ENCODE results near the gene GSX2.
"Not testable (repeated sequence)": the region's sequence is repeated elsewhere in the genome, so short reads cannot be mapped to it uniquely, and the experiment has no call there.

GSX2 gene

GRCh38 chr4:54107951-54108748 lies 8.2 kb downstream of the GSX2 start:
- no peak for DNase-seq

GRCh38 chr4:54109241-54110018 lies 9.5 kb downstream of the GSX2 start:
- DNase-seq: no peak

- no peak for DNase-seq
These were observed 10.1 kb downstream of the GSX2 start for GRCh38 chr4:54110019-54110416.

DNA sequence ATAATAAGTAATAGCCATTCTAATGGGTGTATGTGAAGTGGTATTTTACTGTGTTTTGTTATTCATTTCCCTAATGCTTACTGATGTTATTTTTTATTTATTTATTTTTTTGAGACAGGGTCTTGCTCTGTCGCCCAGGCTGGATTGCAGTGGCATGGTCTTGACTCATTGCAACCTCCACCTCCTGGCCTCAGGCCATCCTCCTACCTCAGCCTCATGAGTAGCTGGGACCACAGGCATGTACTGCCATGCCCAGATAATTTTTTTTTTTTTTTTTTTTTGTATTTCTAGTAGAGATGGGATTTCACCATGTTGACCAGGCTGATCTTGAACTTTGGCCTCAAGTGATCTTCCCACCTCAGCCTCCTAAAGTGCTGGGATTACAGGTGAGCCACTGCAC lies 13.2 kb downstream of the GSX2 start:
- DNase-seq: not testable (repeated sequence)

DNA sequence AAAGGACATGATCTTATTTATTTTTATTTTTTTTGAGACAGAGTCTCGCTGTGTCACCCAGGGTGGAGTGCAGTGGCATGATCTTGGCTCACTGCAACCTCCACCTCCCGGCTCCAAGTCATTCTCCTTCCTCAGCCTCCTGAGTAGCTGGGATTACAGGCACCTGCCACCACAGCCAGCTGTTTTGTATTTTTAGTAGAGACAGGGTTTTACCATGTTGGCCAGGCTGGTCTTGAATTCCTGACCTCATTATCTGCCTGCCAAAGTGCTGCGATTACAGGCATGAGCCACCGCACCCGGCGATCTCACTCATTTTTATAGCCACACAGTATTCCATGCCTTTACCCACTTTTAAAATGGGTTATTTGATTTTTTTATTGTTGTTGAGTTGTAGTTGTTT lies 16.3 kb downstream of the GSX2 start:
- not testable (repeated sequence) for DNase-seq

GRCh38 chr4:54118850-54119589 lies 19.1 kb downstream of the GSX2 start:
- no peak for DNase-seq

GRCh38 chr4:54120518-54120917 lies 20.6 kb downstream of the GSX2 start:
- DNase-seq: no peak

DNA sequence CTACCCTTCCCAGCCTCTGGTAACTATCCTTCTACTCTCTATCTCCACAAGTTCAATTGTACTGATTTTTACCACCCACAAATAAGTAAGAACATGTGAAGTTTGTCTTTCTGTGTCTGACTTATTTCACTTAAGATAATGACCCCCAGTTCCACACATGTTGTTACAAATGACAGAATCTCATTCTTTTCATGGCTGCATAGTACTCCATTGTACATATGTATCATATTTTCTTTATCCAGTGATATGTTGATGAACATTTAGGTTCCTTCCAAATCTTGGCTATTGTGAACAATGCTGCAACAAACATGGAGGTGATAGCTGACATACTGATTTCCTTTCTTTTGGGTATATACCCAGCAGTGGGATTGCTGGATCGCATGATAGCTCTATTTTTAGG lies 27.7 kb downstream of the GSX2 start:
- no peak for DNase-seq

GRCh38 chr4:54128694-54129093 lies 28.7 kb downstream of the GSX2 start:
- not testable (repeated sequence) for DNase-seq

GRCh38 chr4:54139332-54139731 lies 39.4 kb downstream of the GSX2 start:
- DNase-seq: no peak

- no peak for DNase-seq
These were observed 40.3 kb downstream of the GSX2 start for GRCh38 chr4:54140287-54140686.

GRCh38 chr4:54144199-54144598 lies 44.2 kb downstream of the GSX2 start:
- DNase-seq: no peak

DNA sequence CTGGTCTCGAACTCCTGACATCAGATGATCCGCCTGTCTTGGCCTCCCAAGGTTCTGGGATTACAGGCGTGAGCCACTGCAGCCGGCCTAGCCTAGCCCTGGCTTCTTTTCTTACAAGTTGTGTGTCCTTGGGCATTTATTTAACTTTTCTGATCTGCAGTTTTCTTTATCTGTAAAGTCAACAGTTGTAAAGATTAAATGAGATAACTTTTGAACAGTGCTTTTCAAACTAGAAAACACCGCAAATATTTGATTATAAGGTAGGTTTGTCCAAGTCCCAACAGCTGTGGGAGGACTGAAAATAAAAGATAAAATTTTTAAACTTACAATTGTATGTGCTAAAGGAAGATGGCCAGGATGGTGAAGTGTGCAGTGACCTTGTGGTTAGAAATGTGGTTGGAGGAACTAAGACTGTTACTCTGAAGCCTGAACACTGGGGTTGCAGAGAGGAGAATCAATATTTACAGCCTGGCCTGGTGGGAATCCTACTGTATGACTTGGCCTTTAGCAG lies 44.8 kb downstream of the GSX2 start:
- no peak for DNase-seq

- peak; percentile 3 for DNase-seq
These were observed 46.2 kb downstream of the GSX2 start for GRCh38 chr4:54146139-54146538.

DNA sequence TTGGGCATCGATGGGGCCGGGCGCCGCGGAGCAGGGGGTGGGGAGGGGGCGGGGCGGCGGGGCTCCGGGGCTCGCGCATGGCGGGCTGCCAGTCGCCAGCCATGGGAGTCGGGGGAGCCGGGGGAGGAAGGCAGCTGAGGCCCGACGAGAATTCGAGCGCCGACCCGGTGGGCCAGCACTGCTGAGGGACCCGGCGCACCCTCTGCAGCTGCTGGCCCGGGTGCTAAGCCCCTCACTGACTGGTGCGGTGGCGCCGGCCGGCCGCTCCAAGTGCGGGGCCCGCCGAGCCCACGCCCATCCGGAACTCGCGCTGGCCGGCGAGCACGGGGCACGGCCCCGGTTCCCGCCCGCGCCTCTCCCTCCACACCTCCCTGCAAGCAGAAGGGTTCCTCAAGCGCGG lies 49.4 kb downstream of the GSX2 start:
- DNase-seq: no peak

Data from NCI-H1417 treated with DMSO at 0.1 percent for 48 hours (cell line).